ENCODE measurements around the gene CANT1.

Gene CANT1

GRCh38 chr17:78962345-78962983 is 47.1 kb downstream of the CANT1 start:
- DNase-seq (ENCODE audit: low read depth, low spot score) = no peak
- H3K36me3 ChIP-seq (ENCODE audit: insufficient read depth, low read length) = no peaks in the 10 kb centered on the region
- no peak overlapping the region for H3K9ac ChIP-seq (ENCODE audit: insufficient read length)
- H3K4me3 ChIP-seq = no peak overlapping the region
- no peak for TF ChIP-seq POLR2AphosphoS5 (IDR thresholded peaks at IDR 0.05; ENCODE audit: borderline replicate concordance, low read depth, low read length)
- no peak overlapping the region for H3K27ac ChIP-seq
- no peaks in the 10 kb centered on the region for H3K9me3 ChIP-seq (ENCODE audit: low read depth, low read length)

GRCh38 chr17:78961571-78961970 is 48.0 kb downstream of the CANT1 start:
- Histone ChIP-seq H3K27ac (no peak overlapping the region), H3K9ac (ENCODE audit: insufficient read length) (no peak overlapping the region), H3K36me3 (ENCODE audit: insufficient read depth, low read length) (no peaks in the 10 kb centered on the region), H3K4me3 (no peak overlapping the region), H3K9me3 (ENCODE audit: low read depth, low read length) (no peaks in the 10 kb centered on the region)
- no peak for DNase-seq (ENCODE audit: low read depth, low spot score)
- TF ChIP-seq EZH2 (IDR thresholded peaks at IDR 0.05) (no peak), POLR2AphosphoS5 (IDR thresholded peaks at IDR 0.05; ENCODE audit: borderline replicate concordance, low read depth, low read length) (no peak), FOXP2 (optimal IDR thresholded peaks at IDR 0.05; ENCODE audit: control extremely low read depth, extremely low read length, insufficient read depth) (no peak)

GRCh38 chr17:78960928-78961327 is 48.6 kb downstream of the CANT1 start:
- H3K4me3 ChIP-seq = no peak overlapping the region
- DNase-seq (ENCODE audit: low read depth, low spot score) = no peak
- no peaks in the 10 kb centered on the region for H3K36me3 ChIP-seq (ENCODE audit: insufficient read depth, low read length)
- no peak overlapping the region for H3K27ac ChIP-seq
- no peak overlapping the region for H3K9ac ChIP-seq (ENCODE audit: insufficient read length)
- H3K9me3 ChIP-seq (ENCODE audit: low read depth, low read length) = no peaks in the 10 kb centered on the region
- TF ChIP-seq EZH2 (IDR thresholded peaks at IDR 0.05) = no peak
- TF ChIP-seq FOXP2 (optimal IDR thresholded peaks at IDR 0.05; ENCODE audit: control extremely low read depth, extremely low read length, insufficient read depth) = no peak
- no peak for TF ChIP-seq POLR2AphosphoS5 (IDR thresholded peaks at IDR 0.05; ENCODE audit: borderline replicate concordance, low read depth, low read length)

- H3K9me3 ChIP-seq (ENCODE audit: low read depth, low read length) = no peaks in the 10 kb centered on the region
- no peak overlapping the region for H3K9ac ChIP-seq (ENCODE audit: insufficient read length)
- no peak overlapping the region for H3K4me3 ChIP-seq
- TF ChIP-seq FOXP2 (optimal IDR thresholded peaks at IDR 0.05; ENCODE audit: control extremely low read depth, extremely low read length, insufficient read depth) (no peak), EZH2 (IDR thresholded peaks at IDR 0.05) (no peak), POLR2AphosphoS5 (IDR thresholded peaks at IDR 0.05; ENCODE audit: borderline replicate concordance, low read depth, low read length) (no peak)
- H3K27ac ChIP-seq = no peak overlapping the region
- no peak for DNase-seq (ENCODE audit: low read depth, low spot score)
- no peaks in the 10 kb centered on the region for H3K36me3 ChIP-seq (ENCODE audit: insufficient read depth, low read length)
Measured at GRCh38 chr17:78959803-78960202, 49.8 kb downstream of the CANT1 start.

GRCh38 chr17:78958641-78959127 is 50.9 kb downstream of the CANT1 start:
- no peaks in the 10 kb centered on the region for H3K9me3 ChIP-seq (ENCODE audit: low read depth, low read length)
- H3K9ac ChIP-seq (ENCODE audit: insufficient read length) = no peak overlapping the region
- no peak for TF ChIP-seq POLR2AphosphoS5 (IDR thresholded peaks at IDR 0.05; ENCODE audit: borderline replicate concordance, low read depth, low read length)
- TF ChIP-seq FOXP2 (optimal IDR thresholded peaks at IDR 0.05; ENCODE audit: control extremely low read depth, extremely low read length, insufficient read depth) = no peak
- no peak for TF ChIP-seq EZH2 (IDR thresholded peaks at IDR 0.05)
- no peak overlapping the region for H3K4me3 ChIP-seq
- DNase-seq (ENCODE audit: low read depth, low spot score) = no peak
- H3K36me3 ChIP-seq (ENCODE audit: insufficient read depth, low read length) = no peaks in the 10 kb centered on the region
- no peak overlapping the region for H3K27ac ChIP-seq

- Histone ChIP-seq H3K27ac (no peak overlapping the region), H3K9ac (ENCODE audit: insufficient read length) (no peak overlapping the region), H3K9me3 (ENCODE audit: low read depth, low read length) (no peaks in the 10 kb centered on the region), H3K4me3 (no peak overlapping the region), H3K36me3 (ENCODE audit: insufficient read depth, low read length) (no peaks in the 10 kb centered on the region)
- no peak for DNase-seq (ENCODE audit: low read depth, low spot score)
- TF ChIP-seq EZH2 (IDR thresholded peaks at IDR 0.05) = no peak
- TF ChIP-seq POLR2AphosphoS5 (IDR thresholded peaks at IDR 0.05; ENCODE audit: borderline replicate concordance, low read depth, low read length) = no peak
- TF ChIP-seq FOXP2 (optimal IDR thresholded peaks at IDR 0.05; ENCODE audit: control extremely low read depth, extremely low read length, insufficient read depth) = no peak
Measured at GRCh38 chr17:78957128-78957527, 52.4 kb downstream of the CANT1 start.

- Histone ChIP-seq H3K4me3 (no peak overlapping the region), H3K9me3 (ENCODE audit: low read depth, low read length) (no peaks in the 10 kb centered on the region), H3K36me3 (ENCODE audit: insufficient read depth, low read length) (no peaks in the 10 kb centered on the region), H3K9ac (ENCODE audit: insufficient read length) (no peak overlapping the region), H3K27ac (no peak overlapping the region)
- DNase-seq (ENCODE audit: low read depth, low spot score) = no peak
- TF ChIP-seq FOXP2 (optimal IDR thresholded peaks at IDR 0.05; ENCODE audit: control extremely low read depth, extremely low read length, insufficient read depth) (no peak), POLR2AphosphoS5 (IDR thresholded peaks at IDR 0.05; ENCODE audit: borderline replicate concordance, low read depth, low read length) (no peak), EZH2 (IDR thresholded peaks at IDR 0.05) (no peak)
Measured at GRCh38 chr17:78956254-78956653, 53.3 kb downstream of the CANT1 start.

- Histone ChIP-seq H3K4me3 (no peak overlapping the region), H3K36me3 (ENCODE audit: insufficient read depth, low read length) (no peaks in the 10 kb centered on the region), H3K27ac (no peak overlapping the region), H3K9ac (ENCODE audit: insufficient read length) (no peak overlapping the region), H3K9me3 (ENCODE audit: low read depth, low read length) (no peaks in the 10 kb centered on the region)
- TF ChIP-seq EZH2 (IDR thresholded peaks at IDR 0.05) = no peak
- TF ChIP-seq FOXP2 (optimal IDR thresholded peaks at IDR 0.05; ENCODE audit: control extremely low read depth, extremely low read length, insufficient read depth) = no peak
- TF ChIP-seq POLR2AphosphoS5 (IDR thresholded peaks at IDR 0.05; ENCODE audit: borderline replicate concordance, low read depth, low read length) = no peak
- no peak for DNase-seq (ENCODE audit: low read depth, low spot score)
Measured at GRCh38 chr17:78954684-78955083, 54.9 kb downstream of the CANT1 start.
